ENCODE data around the gene TMCC1. TPM values are rescaled to one million over a fixed set of nuclear protein-coding genes. Genes with fewer than 3 reads are reported as not detected.

Gene TMCC1
- total RNA-seq, 1 donor from 2014 or later: 30.5 TPM

DNA sequence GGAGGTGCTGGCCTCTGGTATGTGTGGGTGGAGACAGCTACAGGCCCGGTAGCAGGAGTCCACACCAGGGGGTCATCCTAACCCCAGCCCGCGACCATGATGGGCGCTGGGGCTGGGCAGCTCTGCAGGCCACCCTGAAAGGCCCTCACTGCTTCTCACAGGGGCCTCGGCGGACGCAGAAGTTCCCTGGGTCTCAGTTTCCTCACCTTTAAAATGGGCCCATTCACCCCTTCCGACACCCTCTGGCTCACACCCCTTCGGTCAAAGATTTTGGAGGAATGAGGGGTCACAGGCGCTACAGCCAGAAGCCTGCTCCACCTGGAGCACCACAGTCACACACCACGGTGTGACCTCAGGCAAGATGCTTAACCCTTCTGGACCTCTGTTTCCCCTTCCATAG lies 295.0 kb downstream of the TMCC1 start:
- DNase-seq (ENCODE audit: low read depth): no peak

DNA sequence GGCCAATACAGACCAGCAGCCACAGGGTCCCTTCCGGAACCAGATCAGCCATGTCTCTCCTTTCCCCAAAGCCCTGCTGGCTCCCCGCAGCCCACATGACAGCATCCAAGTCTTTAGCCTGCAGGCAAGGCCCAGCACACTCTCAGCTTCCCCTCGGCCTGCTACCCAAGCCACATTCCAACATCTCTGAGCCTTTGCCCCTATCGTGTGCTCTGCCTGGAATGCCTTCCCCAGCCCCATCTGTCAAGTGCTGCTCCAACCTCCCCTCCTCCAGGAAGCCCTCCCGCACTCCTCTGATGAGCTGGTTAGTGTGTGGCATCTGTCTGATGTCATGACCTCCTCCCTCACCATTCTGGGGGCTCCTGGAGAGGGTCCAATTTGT lies 295.5 kb downstream of the TMCC1 start:
- no peak for DNase-seq (ENCODE audit: low read depth)

Other genes with a start within 250 kb of the TMCC1 start
- not detected in 2 replicates for gene TRH, start 81.0 kb upstream of the TMCC1 start, total RNA-seq
- gene ALG1L2, start 188.1 kb upstream of the TMCC1 start, total RNA-seq: 0.55 TPM in 1 of 2 replicates, not detected in the other

Measured in renal cortical epithelial cell (primary cell).